ENCODE data around the gene CNOT3.
"Not testable (repeated sequence)": the region's sequence is repeated elsewhere in the genome, so short reads cannot be mapped to it uniquely, and the experiment has no call there.

Gene CNOT3

GRCh38 chr19:54191811-54192453, 54.4 kb downstream of the CNOT3 start:
- no peak for DNase-seq (ENCODE audit: low read depth)

DNA sequence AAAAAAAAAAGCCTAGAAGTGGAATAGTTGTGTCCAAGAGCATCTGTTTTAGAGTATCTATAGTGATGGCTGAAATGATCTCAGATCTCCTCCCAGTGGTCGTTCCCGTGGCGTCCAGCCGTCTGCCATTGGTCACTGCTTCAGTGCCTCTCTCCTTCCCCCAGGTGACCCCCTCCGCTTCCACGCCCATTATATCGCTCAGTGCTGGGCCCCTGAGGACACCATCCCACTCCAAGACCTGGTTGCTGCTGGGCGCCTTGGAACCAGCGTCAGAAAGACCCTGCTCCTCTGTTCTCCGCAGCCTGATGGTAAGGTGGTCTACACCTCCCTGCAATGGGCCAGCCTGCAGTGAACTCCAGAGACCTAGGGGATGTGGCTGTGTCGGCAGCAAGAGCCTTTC, 55.4 kb downstream of the CNOT3 start:
- no peak for DNase-seq (ENCODE audit: low read depth)

DNA sequence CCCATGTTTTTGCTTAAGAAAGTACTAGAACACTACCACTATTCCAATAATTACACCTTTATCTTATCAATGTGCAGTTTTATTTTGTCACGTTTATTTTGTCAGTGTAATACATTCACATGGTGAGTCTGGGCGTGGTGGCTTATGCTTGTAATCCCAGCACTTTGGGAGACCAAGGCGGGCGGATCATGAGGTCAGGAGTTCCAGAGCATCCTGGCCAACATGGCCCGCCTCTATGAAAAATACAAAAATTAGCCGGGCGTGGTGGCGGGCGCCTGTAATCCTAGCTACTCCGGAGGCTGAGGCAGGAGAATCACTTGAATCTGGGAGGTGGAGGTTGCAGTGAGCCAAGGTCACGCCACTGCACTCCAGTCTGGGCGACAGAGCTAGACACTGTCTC, 56.9 kb downstream of the CNOT3 start:
- not testable (repeated sequence) for DNase-seq (ENCODE audit: low read depth)

DNA sequence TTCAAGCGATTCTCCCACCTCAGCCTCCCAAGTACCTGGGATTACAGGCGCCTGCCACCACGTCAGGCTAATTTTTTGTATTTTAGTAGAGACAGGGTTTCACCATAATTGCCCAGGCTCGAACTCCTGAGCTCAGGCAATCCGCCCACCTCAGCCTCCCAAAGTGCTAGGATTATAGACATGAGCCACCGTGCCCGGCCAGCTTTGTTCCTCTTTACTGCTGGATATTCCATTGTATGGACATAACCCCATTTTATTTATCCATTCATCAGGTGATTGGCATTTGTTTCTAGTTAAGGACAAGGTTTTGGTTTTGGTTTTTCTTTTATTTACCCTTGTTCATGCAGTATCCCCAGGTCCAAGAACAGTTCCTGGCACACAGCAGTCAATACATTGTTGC, 59.0 kb downstream of the CNOT3 start:
- no peak for DNase-seq (ENCODE audit: low read depth)

GRCh38 chr19:54197121-54197520, 59.6 kb downstream of the CNOT3 start:
- DNase-seq (ENCODE audit: low read depth) = no peak

- no peak for DNase-seq (ENCODE audit: low read depth)
These were observed 61.8 kb downstream of the CNOT3 start for GRCh38 chr19:54199401-54199800.

GRCh38 chr19:54201172-54201701, 63.7 kb downstream of the CNOT3 start:
- no peak for DNase-seq (ENCODE audit: low read depth)

- no peak for DNase-seq (ENCODE audit: low read depth)
These were observed 64.4 kb downstream of the CNOT3 start for GRCh38 chr19:54201980-54202379.

DNA sequence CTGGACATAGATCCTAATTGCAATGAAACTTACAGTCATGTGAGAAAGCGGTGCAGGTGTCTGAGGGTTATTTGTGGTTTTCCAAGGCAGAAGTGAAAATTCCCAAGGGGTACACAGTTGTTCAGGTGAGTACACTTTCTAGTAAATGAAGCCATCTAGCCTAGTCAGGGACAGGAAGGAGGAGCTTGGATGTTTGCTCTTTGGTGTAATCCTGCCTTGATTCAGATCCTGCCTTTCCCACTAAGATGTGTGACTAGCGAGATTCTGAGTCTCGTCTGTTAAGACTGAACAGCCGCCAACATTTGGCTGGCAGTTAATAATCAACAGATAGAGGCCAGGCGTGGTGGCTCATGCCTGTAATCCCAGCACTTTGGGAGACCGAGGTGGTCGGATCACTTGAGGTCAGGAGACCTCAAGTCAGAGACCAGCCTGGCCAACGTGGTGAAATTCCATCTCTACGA, 65.6 kb downstream of the CNOT3 start:
- DNase-seq (ENCODE audit: low read depth) = no peak

GRCh38 chr19:54204767-54205468, 67.4 kb downstream of the CNOT3 start:
- no peak for DNase-seq (ENCODE audit: low read depth)

Data from activated T-cell treated with anti-CD3 and anti-CD28 coated beads for 24 hours (primary cell).